Loucy (cell line): ENCODE data around the gene RIPOR2.

ENCODE experiments used
- EZH2phosphoT487 ChIP-seq: fragments of 200-600 bp; IDR thresholded peaks from 2 replicates; pipeline ENCODE4 v1.6.1; 2018; ENCODE audit warnings: antibody characterized with exemption, mild to moderate bottlenecking, moderate library complexity, borderline replicate concordance
- TF ChIP-seq, protein P1 (sequence below): fragments of 200-600 bp; sonication (generic); conservative IDR thresholded peaks from 2 replicates; pipeline ENCODE4 v1.5.1; 2014; ENCODE audit warnings: mild to moderate bottlenecking, antibody characterized with exemption, low read length

DNA sequence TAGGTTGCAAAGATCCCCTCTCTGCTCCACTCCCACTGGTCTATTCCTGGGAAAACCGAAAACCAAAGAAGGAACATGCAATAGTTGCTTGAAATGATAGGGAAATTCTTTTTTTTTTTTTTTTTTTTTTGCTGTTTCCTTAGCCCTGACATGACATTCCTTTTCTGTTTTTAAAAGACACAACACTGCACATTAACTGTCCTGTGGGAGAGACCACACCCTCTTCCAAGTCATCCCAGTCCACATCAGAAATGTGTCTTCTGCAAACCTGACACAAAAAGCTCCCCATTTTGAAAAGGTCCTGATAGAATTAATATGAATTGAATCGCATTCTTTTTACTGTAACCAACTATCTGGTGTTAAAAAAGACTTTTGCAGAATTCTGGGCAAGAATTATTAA, 43.4 kb upstream of the RIPOR2 start:
- TF ChIP-seq, protein P1, sequence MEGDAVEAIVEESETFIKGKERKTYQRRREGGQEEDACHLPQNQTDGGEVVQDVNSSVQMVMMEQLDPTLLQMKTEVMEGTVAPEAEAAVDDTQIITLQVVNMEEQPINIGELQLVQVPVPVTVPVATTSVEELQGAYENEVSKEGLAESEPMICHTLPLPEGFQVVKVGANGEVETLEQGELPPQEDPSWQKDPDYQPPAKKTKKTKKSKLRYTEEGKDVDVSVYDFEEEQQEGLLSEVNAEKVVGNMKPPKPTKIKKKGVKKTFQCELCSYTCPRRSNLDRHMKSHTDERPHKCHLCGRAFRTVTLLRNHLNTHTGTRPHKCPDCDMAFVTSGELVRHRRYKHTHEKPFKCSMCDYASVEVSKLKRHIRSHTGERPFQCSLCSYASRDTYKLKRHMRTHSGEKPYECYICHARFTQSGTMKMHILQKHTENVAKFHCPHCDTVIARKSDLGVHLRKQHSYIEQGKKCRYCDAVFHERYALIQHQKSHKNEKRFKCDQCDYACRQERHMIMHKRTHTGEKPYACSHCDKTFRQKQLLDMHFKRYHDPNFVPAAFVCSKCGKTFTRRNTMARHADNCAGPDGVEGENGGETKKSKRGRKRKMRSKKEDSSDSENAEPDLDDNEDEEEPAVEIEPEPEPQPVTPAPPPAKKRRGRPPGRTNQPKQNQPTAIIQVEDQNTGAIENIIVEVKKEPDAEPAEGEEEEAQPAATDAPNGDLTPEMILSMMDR, result no peak
- TF ChIP-seq EZH2phosphoT487, result no peak
